Cardiac muscle cell (in vitro differentiated cells and primary cell): ENCODE results near the gene TLR1. TPM values are rescaled to one million over a fixed set of nuclear protein-coding genes. Genes with fewer than 3 reads are reported as not detected.
A peak's percentile ranks its signal among the peaks of the same experiment; 100 is the strongest.

ENCODE experiments used
- DNase-seq, 2 donors: peaks; one replicate each; pipeline versions ENCODE4 v3.0.0 to v3.0.0-alpha.2; 2010 to 2017; ENCODE audit warnings: low read depth in 1 of 2, low spot score in 1 of 2
- H3K27ac ChIP-seq: fragments of 200-600 bp; sonication (generic); 2 replicates; pipeline ENCODE4 v1.5.1; 2016
- H3K27me3 ChIP-seq: fragments of 200-600 bp; sonication (generic); 2 replicates; pipeline ENCODE4 v1.6.0; 2016; ENCODE audit warnings: control low read depth
- H3K36me3 ChIP-seq: fragments of 200-600 bp; sonication (generic); 2 replicates; pipeline ENCODE4 v1.5.1; 2016; ENCODE audit warnings: control low read depth
- H3K4me1 ChIP-seq: fragments of 200-600 bp; sonication (generic); 2 replicates; pipeline ENCODE4 v1.8.1; 2017; ENCODE audit warnings: low read depth, mild to moderate bottlenecking, mixed run types
- H3K4me3 ChIP-seq: fragments of 200-600 bp; sonication (generic); 2 replicates; pipeline ENCODE4 v1.5.1; 2016; ENCODE audit warnings: mild to moderate bottlenecking
- H3K9me3 ChIP-seq: fragments of 200-600 bp; sonication (generic); 2 replicates; pipeline ENCODE4 v1.5.1; 2017; ENCODE audit warnings: low read depth, mild to moderate bottlenecking, control low read depth
- polyA plus RNA-seq: library from polyadenylated mRNA; unstranded; fragments of >200 nt; fragmentation: Nextera tagmentation; extraction: Ambion mirVana; gene quantifications from 2 replicates; pipeline ENCODE4 v1.2.1, GENCODE V29; 2016
- total RNA-seq: library from RNA; depleted of rRNA; stranded (reverse); fragments of >200 nt; gene quantifications from 2 replicates; pipeline ENCODE4 v1.2.3, GENCODE V29; 2016
- TF ChIP-seq, protein P1 (sequence below): IDR thresholded peaks from 2 replicates; pipeline ENCODE4 v1.5.1; 2012; ENCODE audit warnings: low read depth, mild to moderate bottlenecking, low read length

The TLR1 gene
- total and polyA plus RNA-seq, 2 experiments from 2014 or later: 0.30 TPM; not detected in 1

DNA sequence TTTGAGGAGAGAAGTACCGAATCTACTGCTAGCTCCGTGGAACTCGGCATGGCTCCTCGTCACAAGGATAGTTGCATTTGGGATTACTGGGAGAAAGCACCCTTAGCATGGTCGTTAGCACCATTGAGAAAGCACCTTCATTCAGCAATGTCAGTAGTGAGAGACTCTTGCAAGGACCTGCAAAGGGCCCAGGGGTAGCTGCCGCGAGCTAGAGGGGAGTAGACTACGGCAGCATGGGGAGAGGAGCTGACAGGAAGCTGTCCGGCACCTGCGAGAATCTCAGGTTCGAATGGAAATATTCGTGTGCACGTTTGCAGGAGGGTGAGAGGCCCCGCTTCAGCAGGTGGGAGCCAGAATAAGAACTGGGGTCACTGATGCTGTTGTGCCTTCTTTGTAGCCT lies 42.0 kb downstream of the TLR1 start:
- Histone ChIP-seq H3K4me1 (no peaks in the 10 kb centered on the region), H3K36me3 (no peaks in the 10 kb centered on the region), H3K4me3 (no peak overlapping the region), H3K27ac (no peak overlapping the region), H3K27me3 (no peaks in the 10 kb centered on the region), H3K9me3 (no peaks in the 10 kb centered on the region)
- no peak for DNase-seq
- TF ChIP-seq, protein P1, sequence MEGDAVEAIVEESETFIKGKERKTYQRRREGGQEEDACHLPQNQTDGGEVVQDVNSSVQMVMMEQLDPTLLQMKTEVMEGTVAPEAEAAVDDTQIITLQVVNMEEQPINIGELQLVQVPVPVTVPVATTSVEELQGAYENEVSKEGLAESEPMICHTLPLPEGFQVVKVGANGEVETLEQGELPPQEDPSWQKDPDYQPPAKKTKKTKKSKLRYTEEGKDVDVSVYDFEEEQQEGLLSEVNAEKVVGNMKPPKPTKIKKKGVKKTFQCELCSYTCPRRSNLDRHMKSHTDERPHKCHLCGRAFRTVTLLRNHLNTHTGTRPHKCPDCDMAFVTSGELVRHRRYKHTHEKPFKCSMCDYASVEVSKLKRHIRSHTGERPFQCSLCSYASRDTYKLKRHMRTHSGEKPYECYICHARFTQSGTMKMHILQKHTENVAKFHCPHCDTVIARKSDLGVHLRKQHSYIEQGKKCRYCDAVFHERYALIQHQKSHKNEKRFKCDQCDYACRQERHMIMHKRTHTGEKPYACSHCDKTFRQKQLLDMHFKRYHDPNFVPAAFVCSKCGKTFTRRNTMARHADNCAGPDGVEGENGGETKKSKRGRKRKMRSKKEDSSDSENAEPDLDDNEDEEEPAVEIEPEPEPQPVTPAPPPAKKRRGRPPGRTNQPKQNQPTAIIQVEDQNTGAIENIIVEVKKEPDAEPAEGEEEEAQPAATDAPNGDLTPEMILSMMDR: no peak

DNA sequence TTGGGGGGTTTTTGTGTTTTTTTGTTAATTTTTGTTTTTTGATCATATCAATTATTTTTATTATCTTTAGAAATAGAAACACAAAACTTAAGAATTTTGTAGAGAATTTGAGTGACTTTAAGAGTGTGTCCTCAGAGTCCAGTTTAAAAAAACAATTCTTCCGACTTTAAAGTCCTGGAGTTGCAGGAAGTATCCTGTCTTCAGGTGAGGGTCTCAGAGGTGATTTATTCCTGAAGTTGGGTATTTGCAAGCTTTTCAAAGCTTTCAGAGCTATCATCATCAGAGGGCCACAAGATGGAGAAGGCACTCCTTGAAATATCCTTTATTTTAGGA lies 44.8 kb downstream of the TLR1 start:
- TF ChIP-seq, protein P1: no peak
- Histone ChIP-seq H3K9me3 (no peaks in the 10 kb centered on the region), H3K4me3 (no peak overlapping the region), H3K4me1 (no peaks in the 10 kb centered on the region), H3K27me3 (no peaks in the 10 kb centered on the region), H3K36me3 (no peaks in the 10 kb centered on the region), H3K27ac (no peak overlapping the region)
- DNase-seq: no peak

DNA sequence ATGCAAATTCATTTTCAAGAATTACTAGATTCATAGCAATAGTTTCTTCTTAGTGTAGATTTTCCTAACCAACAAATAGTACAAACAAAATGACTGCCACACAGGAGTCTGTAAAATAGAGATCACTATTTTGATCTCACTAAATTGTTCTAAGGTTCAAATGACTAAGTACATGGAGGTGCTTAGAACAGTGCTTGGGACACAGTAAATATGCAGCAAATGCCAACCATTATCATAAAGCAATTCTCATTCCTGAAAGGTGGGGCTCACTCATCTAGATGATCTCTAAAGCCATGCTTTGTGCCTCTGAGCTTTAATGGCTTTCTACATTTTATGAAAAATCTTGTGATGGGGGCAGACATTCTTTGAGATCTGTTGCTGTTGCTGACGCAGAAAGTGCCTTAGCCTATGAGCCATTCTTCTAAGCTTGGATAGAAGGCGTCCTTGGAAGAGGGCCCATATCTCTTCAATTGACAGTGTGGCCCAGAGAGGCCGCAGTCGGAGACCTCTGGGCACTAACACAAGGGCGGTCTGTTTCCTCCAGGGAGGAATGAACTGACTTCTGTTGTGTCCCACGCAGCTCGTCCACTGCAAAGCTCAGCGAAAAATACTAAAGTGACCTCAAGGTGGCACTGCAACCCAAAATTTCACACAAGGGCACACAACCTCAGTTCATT lies 45.3 kb downstream of the TLR1 start:
- TF ChIP-seq, protein P1: peak; percentile 60
- Histone ChIP-seq H3K27me3 (no peaks in the 10 kb centered on the region), H3K4me3 (no peak overlapping the region), H3K9me3 (no peaks in the 10 kb centered on the region), H3K27ac (no peak overlapping the region), H3K36me3 (no peaks in the 10 kb centered on the region), H3K4me1 (no peaks in the 10 kb centered on the region)
- peak; percentile 49 to 84 for DNase-seq

DNA sequence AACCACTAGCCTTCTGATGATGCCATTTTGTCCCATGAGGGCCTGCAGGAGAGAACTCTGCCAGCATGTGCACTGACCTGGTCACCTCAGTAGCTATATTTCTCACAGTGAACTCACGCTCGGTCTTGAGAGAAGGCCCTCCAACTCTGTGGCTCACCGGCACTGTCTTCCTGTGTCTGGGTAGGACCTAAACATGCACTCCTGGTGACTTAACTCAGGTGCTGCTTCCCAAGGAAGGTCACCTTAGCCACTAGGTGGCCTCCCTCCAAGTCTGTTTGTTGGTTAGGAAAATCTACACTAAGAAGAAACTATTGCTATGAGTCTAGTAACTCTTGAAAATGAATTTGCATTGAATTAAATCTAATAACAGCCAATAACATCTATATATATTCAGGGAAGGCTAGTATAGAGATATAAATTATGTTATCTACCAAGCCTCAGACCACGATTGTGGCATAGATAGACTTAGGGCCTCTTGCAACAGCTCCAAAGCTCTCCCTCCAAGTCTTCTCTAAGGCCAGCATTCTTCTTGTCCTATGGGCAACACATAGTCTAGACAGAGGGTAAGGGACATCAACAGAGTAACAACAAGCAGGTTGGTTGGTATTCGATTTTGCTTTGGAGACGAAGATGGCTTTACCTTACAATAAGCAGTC lies 46.5 kb downstream of the TLR1 start:
- no peaks in the 10 kb centered on the region for H3K36me3 ChIP-seq
- peak in 1 of 2 donors; percentile 10 for DNase-seq
- TF ChIP-seq, protein P1: peak; percentile 10
- no peak overlapping the region for H3K27ac ChIP-seq
- H3K9me3 ChIP-seq: no peaks in the 10 kb centered on the region
- peaks cover 3% of the 10 kb centered on the region for H3K4me1 ChIP-seq
- H3K4me3 ChIP-seq: no peak overlapping the region
- no peaks in the 10 kb centered on the region for H3K27me3 ChIP-seq

DNA sequence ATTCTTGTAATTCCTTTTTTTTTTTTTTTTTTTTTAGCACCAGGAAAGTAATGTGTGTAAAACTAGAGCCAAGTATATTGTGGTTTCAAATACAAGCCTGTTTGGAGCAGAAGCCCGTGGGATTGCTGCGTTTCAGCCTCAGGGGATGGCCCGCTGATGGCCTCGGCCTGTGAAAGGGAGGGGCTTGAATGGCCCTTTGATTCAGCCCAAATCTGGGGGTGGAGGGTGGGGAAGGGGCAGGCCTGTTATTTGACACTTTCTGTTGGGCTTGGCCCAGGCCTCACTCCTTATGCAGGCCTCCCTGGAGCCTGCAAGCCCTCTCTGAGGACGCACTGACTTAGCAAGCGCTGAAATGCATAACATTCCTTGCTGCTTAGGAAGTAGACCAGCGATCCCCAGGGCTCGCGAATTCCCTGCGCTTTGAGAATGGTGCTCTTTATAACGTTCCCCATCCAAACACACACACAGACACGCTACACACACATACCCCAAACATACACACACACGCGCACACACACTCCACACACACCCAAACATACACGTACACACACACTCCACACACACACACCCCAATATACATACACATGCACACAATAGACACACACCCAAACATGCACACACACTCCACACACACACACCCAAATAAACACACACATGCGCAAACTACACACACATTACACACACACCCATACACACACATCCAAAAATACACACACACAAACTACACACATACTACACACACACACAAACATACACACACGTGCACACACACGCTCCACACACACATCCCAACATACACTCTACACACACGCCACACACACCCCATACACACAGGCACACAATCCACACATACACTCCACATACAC lies 51.4 kb downstream of the TLR1 start:
- DNase-seq: peak; percentile 96 to 100
- H3K4me1 ChIP-seq: peaks cover 6% of the 10 kb centered on the region
- H3K27ac ChIP-seq: peak overlapping the region; percentile 98

More for the DNA sequence above, 51.4 kb downstream of the TLR1 start:
- H3K4me3 ChIP-seq: no peak overlapping the region
- H3K36me3 ChIP-seq: no peaks in the 10 kb centered on the region
- H3K9me3 ChIP-seq: no peaks in the 10 kb centered on the region
- H3K27me3 ChIP-seq: no peaks in the 10 kb centered on the region
- TF ChIP-seq, protein P1: no peak
